GM12878 (cell line): ENCODE measurements around the gene KRTAP10-3. TPM values are rescaled to one million over a fixed set of nuclear protein-coding genes. Genes with fewer than 3 reads are reported as not detected.

ENCODE experiments used
- ATAC-seq: fragments of 200-7000 bp; cut with Tn5 transposase; 3 replicates; pipeline ENCODE4 v1.9.1; 2020; ENCODE audit warnings: mild to moderate bottlenecking, moderate library complexity
- BruUV-seq: library from RNA; stranded (reverse); fragments of 400-500 nt; replicated peaks from 2 replicates; lab custom pipeline; 2021; lab: Mats Ljungman, UMichigan
- CTCF ChIA-PET: fragments of 300-600 bp; sonication (Branson Sonifier 250); formaldehyde crosslinking; extraction: SDS; loops from one replicate; lab custom pipeline; 2021; ENCODE audit warnings: inconsistent platforms; lab: Yijun Ruan, JAX
- POLR2A ChIA-PET: fragments of 350-600 bp; formaldehyde crosslinking; extraction: SDS; loops from one replicate; lab custom pipeline; 2021; ENCODE audit warnings: inconsistent platforms; lab: Charles Lee
- RAD21 ChIA-PET: fragments of 300-600 bp; sonication (Branson Sonifier 250); formaldehyde crosslinking; loops from one replicate; lab custom pipeline; 2023; ENCODE audit warnings: antibody characterized with exemption; ENCODE audit not compliant: unreplicated experiment; lab: Charles Lee
- SMC1A ChIA-PET: fragments of 300-600 bp; sonication (Branson Sonifier 250); formaldehyde crosslinking; loops from one replicate; lab custom pipeline; 2023; ENCODE audit not compliant: unreplicated experiment, uncharacterized antibody; lab: Charles Lee
- DNase-seq: peaks from one replicate; pipeline ENCODE4 v3.0.0-alpha.2; 2011; ENCODE audit warnings: low read depth, low spot score
- FAIRE-seq: peaks from 3 replicates; lab custom pipeline; 2011; peaks lifted over from hg19 to GRCh38; lab: Jason Lieb, UNC
- H2AFZ ChIP-seq: 2 replicates; pipeline ENCODE4 v1.6.0; 2011; ENCODE audit warnings: low read depth, low read length, control low read depth; ENCODE audit not compliant: control insufficient read depth
- H3K27ac ChIP-seq: 2 replicates; pipeline ENCODE4 v1.5.1; 2011; ENCODE audit warnings: control low read depth; ENCODE audit not compliant: control insufficient read depth, insufficient read depth
- H3K27me3 ChIP-seq, 2 experiments: replicated peaks in 1 of 2; 2 replicates each; pipeline versions ENCODE4 v1.6.0 to v1.6.1; 2011; ENCODE audit warnings: low read length in 1 of 2; ENCODE audit not compliant: control insufficient read depth in 2 of 2, insufficient read depth in 2 of 2
- H3K36me3 ChIP-seq, 2 experiments: 2 replicates each; pipeline ENCODE4 v1.5.1; 2011; ENCODE audit warnings: low read length in 1 of 2; ENCODE audit not compliant: control insufficient read depth in 2 of 2, insufficient read depth in 2 of 2
- H3K4me1 ChIP-seq: 2 replicates; pipeline ENCODE4 v1.6.1; 2011; ENCODE audit warnings: mild to moderate bottlenecking, low read length, moderate library complexity, mixed read lengths; ENCODE audit not compliant: control insufficient read depth, insufficient read depth
- H3K4me2 ChIP-seq: 2 replicates; pipeline ENCODE4 v1.6.0; 2011; ENCODE audit warnings: control low read depth; ENCODE audit not compliant: control insufficient read depth, insufficient read depth
- H3K4me3 ChIP-seq: fragments of 200-600 bp; sonication (generic); 2 replicates; pipeline ENCODE4 v1.5.1; 2016
- H3K79me2 ChIP-seq: 2 replicates; pipeline ENCODE4 v1.6.0; 2011; ENCODE audit warnings: low read length; ENCODE audit not compliant: control insufficient read depth, insufficient read depth
- H3K9ac ChIP-seq: 2 replicates; pipeline ENCODE4 v1.8.0; 2011; ENCODE audit warnings: low read length, control low read depth, mixed read lengths; ENCODE audit not compliant: control insufficient read depth, insufficient read depth
- H3K9me3 ChIP-seq: replicated peaks from 3 replicates; pipeline ENCODE4 v1.5.1; 2011; ENCODE audit warnings: mild to moderate bottlenecking, low read length; ENCODE audit not compliant: control insufficient read depth, insufficient read depth
- H4K20me1 ChIP-seq: 2 replicates; pipeline ENCODE4 v1.6.0; 2011; ENCODE audit not compliant: control insufficient read depth, insufficient read depth
- CREM ChIP-seq: IDR thresholded peaks from 2 replicates; pipeline ENCODE4 v1.6.1; 2014; ENCODE audit warnings: antibody characterized with exemption, low read depth
- FOS ChIP-seq: IDR thresholded peaks from 3 replicates; pipeline ENCODE4 v1.6.1; 2011; ENCODE audit warnings: borderline replicate concordance; ENCODE audit not compliant: insufficient read length; ENCODE audit errors: extremely low read depth
- HDAC6 ChIP-seq: fragments of 200-600 bp; sonication (generic); IDR thresholded peaks from one replicate; pipeline ENCODE4 v1.8.0; 2017; ENCODE audit warnings: antibody characterized with exemption; ENCODE audit not compliant: unreplicated experiment
- IRF4 ChIP-seq: IDR thresholded peaks from 2 replicates; pipeline ENCODE4 v1.6.1; 2011; ENCODE audit warnings: low read depth, low read length
- KLF5 ChIP-seq: fragments of 450-650 bp; IDR thresholded peaks from 2 replicates; pipeline ENCODE4 v1.6.1; 2014; ENCODE audit warnings: mild to moderate bottlenecking; ENCODE audit not compliant: partially characterized antibody
- MXI1 ChIP-seq: fragments of 150-350 bp; IDR thresholded peaks from 2 replicates; pipeline ENCODE4 v1.6.1; 2011; ENCODE audit warnings: low read depth, mild to moderate bottlenecking, inconsistent platforms, low read length, improper control_type of control experiment
- PRDM15 ChIP-seq: fragments of 450-650 bp; formaldehyde crosslinking; IDR thresholded peaks from 2 replicates; pipeline ENCODE4 v1.4.0; 2020; ENCODE audit warnings: mild to moderate bottlenecking, moderate library complexity
- RB1 ChIP-seq: fragments of 450-650 bp; formaldehyde crosslinking; IDR thresholded peaks from 2 replicates; pipeline ENCODE4 v1.6.1; 2017; ENCODE audit warnings: mild to moderate bottlenecking, borderline replicate concordance
- RBBP5 ChIP-seq: fragments of 200-600 bp; sonication (generic); conservative IDR thresholded peaks from 2 replicates; pipeline ENCODE4 v1.6.1; 2016
- SMC3 ChIP-seq: IDR thresholded peaks from 2 replicates; pipeline ENCODE4 v1.6.1; 2011; ENCODE audit warnings: low read length, improper control_type of control experiment, borderline replicate concordance
- SREBF2 ChIP-seq: IDR thresholded peaks from 2 replicates; pipeline ENCODE4 v1.6.1; 2012; ENCODE audit warnings: mild to moderate bottlenecking, low read length
- TCF3 ChIP-seq: IDR thresholded peaks from 2 replicates; pipeline ENCODE4 v1.6.1; 2012; ENCODE audit warnings: low read depth, mild to moderate bottlenecking, low read length, borderline replicate concordance; ENCODE audit not compliant: insufficient read depth
- ZNF274 ChIP-seq: IDR thresholded peaks from one replicate; pipeline ENCODE4 v1.8.0; 2011; ENCODE audit not compliant: insufficient read length, insufficient read depth
- ZSCAN29 ChIP-seq: fragments of 450-650 bp; IDR thresholded peaks from 2 replicates; pipeline ENCODE4 v1.6.1; 2017; ENCODE audit warnings: mild to moderate bottlenecking, moderate library complexity
- ZZZ3 ChIP-seq: IDR thresholded peaks from 2 replicates; pipeline ENCODE4 v1.6.1; 2011; ENCODE audit warnings: low read depth; ENCODE audit not compliant: control insufficient read depth, insufficient read length
- WGBS: methylation state at CpG from one replicate; pipeline ENCODE4 v1.1.6; 2016; ENCODE audit warnings: low lambda C conversion rate; ENCODE audit not compliant: insufficient replicate concordance, insufficient coverage; ENCODE audit errors: missing lambda C conversion rate; 5-methylcytosine and 5-hydroxymethylcytosine counted together
- in situ Hi-C: fragments of 300-500 bp; cut with MboI; formaldehyde crosslinking; loops from 9 replicates; pipeline ENCODE4 v1.14.3; 2018; ENCODE audit warnings: mixed read lengths
- intact Hi-C: fragments of 100-400 bp; cut with micrococcal nuclease; formaldehyde crosslinking; loops from one replicate; pipeline ENCODE4 v1.14.2; 2022; ENCODE audit not compliant: unreplicated experiment
- polyA plus RNA-seq, 11 experiments: library from polyadenylated mRNA; depleted of rRNA in 4 of 11; unstranded in 6 of 11; stranded (reverse) in 5 of 11; fragments of >200 nt; fragmentation: Nextera tagmentation in 4 of 11; fragmentation: Illumina TruSeq in 1 of 11; extraction: Ambion mirVana in 4 of 11; extraction: Trizol in 1 of 11; gene quantifications; 1 replicate in 1 of 11; 2 replicates in 10 of 11; pipeline versions ENCODE4 v1.2.1 to v1.2.3, GENCODE V29; 2011 to 2016; ENCODE audit warnings: inconsistent platforms in 2 of 11, missing spikeins in 2 of 11, low read depth in 1 of 11
- total RNA-seq, 4 experiments: library from RNA; depleted of rRNA in 3 of 4; stranded (reverse); fragments of >200 nt in 3 of 4; fragmentation: Illumina TruSeq in 1 of 4; extraction: Trizol in 1 of 4; gene quantifications; 2 replicates each; pipeline versions ENCODE4 v1.2.1 to v1.2.3, GENCODE V29; 2013 to 2021

The KRTAP10-3 gene
- total and polyA plus RNA-seq, 10 of the 15 experiments (the other 5 are each of a cell fraction or from before 2014, with no cell fraction given), result not detected

- TF ChIP-seq RBBP5 (no peak), ZSCAN29 (no peak), CREM (peak; percentile 69; the same call in 1 of the 2 replicates), ZNF274 (no peak), TCF3 (no peak)
- TF ChIP-seq, all 136 proteins: peak for 8
These were observed 25.2 kb upstream of the KRTAP10-3 start (continued) for GRCh38 chr21:44583800-44584147.

GRCh38 chr21:44583089-44583799, 24.6 kb upstream of the KRTAP10-3 start:
- DNase-seq, result no peak
- POLR2A ChIA-PET, result no interaction called here
- RAD21 ChIA-PET, result no interaction called here
- no peak overlapping the region for H3K4me3 ChIP-seq
- SMC1A ChIA-PET, result no interaction called here
- no peaks in the 10 kb centered on the region for H3K36me3 ChIP-seq
- no peaks in the 10 kb centered on the region for H4K20me1 ChIP-seq
- intact Hi-C loops, result no loop called here
- H2AFZ ChIP-seq, result no peak overlapping the region
- no peaks in the 10 kb centered on the region for H3K79me2 ChIP-seq
- H3K27ac ChIP-seq, result no peak overlapping the region
- H3K4me1 ChIP-seq, result no peaks in the 10 kb centered on the region
- ATAC-seq, result no peak
- no TSS peak for BruUV-seq
- 57% methylated on average over 11 of the region's 11 CpGs for WGBS
- in situ Hi-C loops, result no loop called here
- TF ChIP-seq IRF4 (no peak), KLF5 (no peak), PRDM15 (CRISPR knock-in tag) (no peak), RB1 (no peak), ZNF274 (no peak), ZZZ3 (no peak), MXI1 (no peak), FOS (no peak), HDAC6 (no peak), SREBF2 (no peak), SMC3 (no peak)
- H3K9me3 ChIP-seq, result peaks cover 4% of the 10 kb centered on the region; the same call in 2 of the 3 replicates
- FAIRE-seq, result no peak
- no peaks in the 10 kb centered on the region for H3K27me3 ChIP-seq
- CTCF ChIA-PET, result no interaction called here
- H3K9ac ChIP-seq, result no peak overlapping the region
- H3K4me2 ChIP-seq, result no peak overlapping the region
